OCI-LY1 (cell line): ENCODE results near the gene TMEM203.

ENCODE experiments used
- EZH2 ChIP-seq: fragments of 200-600 bp; sonication (generic), shearing (Covaris generic); IDR thresholded peaks from 2 replicates; pipeline ENCODE4 v1.8.0; 2017; ENCODE audit warnings: borderline replicate concordance, mixed run types, mild to moderate bottlenecking, antibody characterized with exemption, low read length, moderate library complexity, mixed read lengths
- TF ChIP-seq, protein P1 (sequence below): fragments of 200-600 bp; sonication (generic), shearing (Covaris generic); IDR thresholded peaks from 2 replicates; pipeline ENCODE4 v1.5.1; 2017; ENCODE audit warnings: mild to moderate bottlenecking, antibody characterized with exemption, low read length, moderate library complexity, mixed read lengths

- TF ChIP-seq, protein P1, sequence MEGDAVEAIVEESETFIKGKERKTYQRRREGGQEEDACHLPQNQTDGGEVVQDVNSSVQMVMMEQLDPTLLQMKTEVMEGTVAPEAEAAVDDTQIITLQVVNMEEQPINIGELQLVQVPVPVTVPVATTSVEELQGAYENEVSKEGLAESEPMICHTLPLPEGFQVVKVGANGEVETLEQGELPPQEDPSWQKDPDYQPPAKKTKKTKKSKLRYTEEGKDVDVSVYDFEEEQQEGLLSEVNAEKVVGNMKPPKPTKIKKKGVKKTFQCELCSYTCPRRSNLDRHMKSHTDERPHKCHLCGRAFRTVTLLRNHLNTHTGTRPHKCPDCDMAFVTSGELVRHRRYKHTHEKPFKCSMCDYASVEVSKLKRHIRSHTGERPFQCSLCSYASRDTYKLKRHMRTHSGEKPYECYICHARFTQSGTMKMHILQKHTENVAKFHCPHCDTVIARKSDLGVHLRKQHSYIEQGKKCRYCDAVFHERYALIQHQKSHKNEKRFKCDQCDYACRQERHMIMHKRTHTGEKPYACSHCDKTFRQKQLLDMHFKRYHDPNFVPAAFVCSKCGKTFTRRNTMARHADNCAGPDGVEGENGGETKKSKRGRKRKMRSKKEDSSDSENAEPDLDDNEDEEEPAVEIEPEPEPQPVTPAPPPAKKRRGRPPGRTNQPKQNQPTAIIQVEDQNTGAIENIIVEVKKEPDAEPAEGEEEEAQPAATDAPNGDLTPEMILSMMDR: no peak
- no peak for TF ChIP-seq EZH2
These were observed 18.1 kb downstream of the TMEM203 start for GRCh38 chr9:137187386-137187785.
